ENCODE results near the gene TNFRSF14. TPM values are rescaled to one million over a fixed set of nuclear protein-coding genes. Genes with fewer than 3 reads are reported as not detected.

TNFRSF14 gene
- total RNA-seq, 1 experiment from 2014 or later, result 0.57 TPM

- Histone ChIP-seq H3K4ac (ENCODE audit: low read depth, low read length) (no peak overlapping the region), H2BK120ac (ENCODE audit: low read depth, low read length, poor library complexity, severe bottlenecking) (no peak overlapping the region), H3K18ac (ENCODE audit: insufficient read length, low read depth, low read length) (no peak overlapping the region), H3K79me1 (ENCODE audit: insufficient read depth, low read depth, low read length, poor library complexity, severe bottlenecking) (no peaks in the 10 kb centered on the region), H3K56ac (ENCODE audit: insufficient read length, low read depth, low read length) (no peak overlapping the region), H2BK12ac (ENCODE audit: insufficient read length, low read depth, low read length) (no peak overlapping the region), H3K4me1 (ENCODE audit: insufficient read depth, low read length) (no peaks in the 10 kb centered on the region), H3K23ac (ENCODE audit: insufficient read length, low read depth, low read length) (no peak overlapping the region), H4K5ac (ENCODE audit: insufficient read length, low read depth, low read length) (no peak overlapping the region), H3K14ac (ENCODE audit: insufficient read depth, low read length) (no peak overlapping the region), H4K8ac (replicated peaks; ENCODE audit: insufficient read length, low read depth, low read length) (no peak overlapping the region), H3T11ph (ENCODE audit: low read length) (no peak overlapping the region), H3K9me3 (ENCODE audit: control insufficient read depth, low read depth, low read length) (no peaks in the 10 kb centered on the region), H2BK20ac (ENCODE audit: low read depth, low read length, poor library complexity, severe bottlenecking) (no peak overlapping the region), H3K79me2 (ENCODE audit: insufficient read depth, low read length) (no peaks in the 10 kb centered on the region), H3K4me2 (ENCODE audit: insufficient read depth, insufficient read length, low read length) (no peak overlapping the region), H3K27me3 (ENCODE audit: insufficient read depth, low read length) (no peaks in the 10 kb centered on the region), H4K91ac (ENCODE audit: insufficient read length, low read depth, low read length) (no peak overlapping the region), H2BK5ac (ENCODE audit: insufficient read length, low read length) (no peak overlapping the region), H2AK5ac (ENCODE audit: insufficient read length, low read length) (no peak overlapping the region), H2BK15ac (ENCODE audit: low read depth, low read length) (no peak overlapping the region), H4K20me1 (ENCODE audit: control insufficient read depth, insufficient read depth, insufficient read length) (no peaks in the 10 kb centered on the region), H3K23me2 (ENCODE audit: insufficient read length, low read depth, low read length, poor library complexity, severe bottlenecking) (peaks cover 4% of the 10 kb centered on the region), H3K9ac (ENCODE audit: extremely low read depth, insufficient read length, low read length) (no peak overlapping the region), H3K27ac (ENCODE audit: insufficient read length, low read depth, low read length) (no peak overlapping the region), H2AFZ (ENCODE audit: low read length) (no peak overlapping the region)
- Mint-ChIP-seq H3K36me3 (ENCODE audit: insufficient read depth in 1 of 3, low read depth in 3 of 3) (peaks cover 8 to 24% (median 13%) of the 10 kb centered on the region in 3 experiments), H3K4me1 (peaks cover 0 to 3% of the 10 kb centered on the region in 2 experiments; a peak in 1 of 4 replicates), H3K9me3 (peaks cover 4 to 11% of the 10 kb centered on the region in 2 experiments; a peak in 3 of 5 replicates), H3K27ac (no peak overlapping the region), H3K4me3 (peak overlapping the region in 1 of 2 experiments; percentile 3; a peak in 1 of 5 replicates), H3K27me3 (ENCODE audit: low read depth) (peaks cover 2% of the 10 kb centered on the region; the same call in 1 of the 2 replicates)
- no peak for TF ChIP-seq CTCF (conservative IDR thresholded peaks at IDR 0.05)
- DNase-seq, result no peak
- WGBS (ENCODE audit: extremely low coverage, insufficient read length, low lambda C conversion rate), result no CpG with 5 or more reads among the region's 5 CpGs
Observed at GRCh38 chr1:2591233-2591580, 35.0 kb downstream of the TNFRSF14 start.
